Measurements from ENCODE around the gene SUCO.

- TF ChIP-seq EZH2 (IDR thresholded peaks at IDR 0.05; ENCODE audit: insufficient read depth, poor library complexity, severe bottlenecking), result no peak
- TF ChIP-seq EZH2phosphoT487 (IDR thresholded peaks at IDR 0.05; ENCODE audit: insufficient read depth, low read depth), result no peak
Measured at GRCh38 chr1:172494166-172494565, 38.8 kb upstream of the SUCO start.
